Esophagus squamous epithelium (tissue), 4 donors: ENCODE data around the gene PSENEN.

Source experiments
- CTCF ChIP-seq, 6 experiments: fragments of 450-650 bp in 4 of 6; fragments of 200-600 bp in 2 of 6; sonication (generic) in 2 of 6; IDR thresholded peaks; one replicate each; pipeline ENCODE4 v1.5.1; 2016 to 2019; ENCODE audit warnings: antibody characterized with exemption in 6 of 6, mild to moderate bottlenecking in 4 of 6, moderate library complexity in 4 of 6
- POLR2A ChIP-seq, 4 donors: fragments of 450-650 bp; IDR thresholded peaks; one replicate each; pipeline ENCODE4 v1.6.1; 2017; ENCODE audit warnings: antibody characterized with exemption in 4 of 4, mild to moderate bottlenecking in 4 of 4, moderate library complexity in 3 of 4

- TF ChIP-seq CTCF (IDR thresholded peaks at IDR 0.05) (no peak), POLR2A (IDR thresholded peaks at IDR 0.05) (no peak)
Observed at GRCh38 chr19:35738021-35738886, 7.2 kb upstream of the PSENEN start.
